Right hindlimb (tissue), 1 donor: ENCODE results near the gene ATG9A.

Experiments used
- DNase-seq: peaks from one replicate; pipeline ENCODE4 v3.0.0-alpha.2; 2018

The ATG9A gene

GRCh38 chr2:219221957-219222518 lies 7.4 kb downstream of the ATG9A start:
- DNase-seq = no peak

DNA sequence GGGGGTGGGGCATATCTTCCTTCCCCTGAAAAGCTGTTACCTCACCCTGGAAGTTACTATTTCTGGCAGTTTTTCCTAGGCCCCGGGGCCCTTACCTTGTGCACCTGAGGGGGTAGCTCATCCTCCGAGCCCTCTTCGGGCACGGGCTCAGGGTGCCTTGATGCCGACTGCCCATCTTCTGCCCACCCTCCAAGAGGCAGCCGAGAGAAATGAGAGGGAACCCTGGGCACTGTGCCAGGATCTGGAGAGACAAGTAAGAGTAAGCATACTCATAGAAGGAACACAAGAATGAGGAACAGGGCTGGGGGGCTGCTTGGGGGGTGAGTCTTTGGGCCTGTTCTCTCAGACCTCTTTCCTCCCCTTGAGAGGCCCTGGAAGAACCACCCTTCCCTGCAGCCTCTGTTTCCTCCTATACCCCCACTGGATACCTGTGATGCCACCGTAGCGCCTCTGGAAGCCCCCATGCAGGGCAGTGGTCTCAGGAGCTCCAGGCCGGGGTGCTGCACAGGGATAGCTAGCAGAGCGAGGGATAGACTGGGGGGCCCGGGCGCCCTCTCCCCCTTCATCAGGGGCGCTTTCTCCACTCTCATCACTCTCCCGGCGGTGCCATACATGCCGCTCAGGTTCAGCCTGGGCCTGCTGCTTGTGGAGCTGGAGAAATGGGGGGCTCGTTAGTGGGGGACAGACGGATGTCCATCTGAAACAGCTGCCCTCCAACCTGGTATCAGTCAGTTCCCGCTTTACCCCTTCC lies 8.6 kb downstream of the ATG9A start:
- no peak for DNase-seq

- no peak for DNase-seq
Measured at GRCh38 chr2:219219784-219220532, 9.5 kb downstream of the ATG9A start.

DNA sequence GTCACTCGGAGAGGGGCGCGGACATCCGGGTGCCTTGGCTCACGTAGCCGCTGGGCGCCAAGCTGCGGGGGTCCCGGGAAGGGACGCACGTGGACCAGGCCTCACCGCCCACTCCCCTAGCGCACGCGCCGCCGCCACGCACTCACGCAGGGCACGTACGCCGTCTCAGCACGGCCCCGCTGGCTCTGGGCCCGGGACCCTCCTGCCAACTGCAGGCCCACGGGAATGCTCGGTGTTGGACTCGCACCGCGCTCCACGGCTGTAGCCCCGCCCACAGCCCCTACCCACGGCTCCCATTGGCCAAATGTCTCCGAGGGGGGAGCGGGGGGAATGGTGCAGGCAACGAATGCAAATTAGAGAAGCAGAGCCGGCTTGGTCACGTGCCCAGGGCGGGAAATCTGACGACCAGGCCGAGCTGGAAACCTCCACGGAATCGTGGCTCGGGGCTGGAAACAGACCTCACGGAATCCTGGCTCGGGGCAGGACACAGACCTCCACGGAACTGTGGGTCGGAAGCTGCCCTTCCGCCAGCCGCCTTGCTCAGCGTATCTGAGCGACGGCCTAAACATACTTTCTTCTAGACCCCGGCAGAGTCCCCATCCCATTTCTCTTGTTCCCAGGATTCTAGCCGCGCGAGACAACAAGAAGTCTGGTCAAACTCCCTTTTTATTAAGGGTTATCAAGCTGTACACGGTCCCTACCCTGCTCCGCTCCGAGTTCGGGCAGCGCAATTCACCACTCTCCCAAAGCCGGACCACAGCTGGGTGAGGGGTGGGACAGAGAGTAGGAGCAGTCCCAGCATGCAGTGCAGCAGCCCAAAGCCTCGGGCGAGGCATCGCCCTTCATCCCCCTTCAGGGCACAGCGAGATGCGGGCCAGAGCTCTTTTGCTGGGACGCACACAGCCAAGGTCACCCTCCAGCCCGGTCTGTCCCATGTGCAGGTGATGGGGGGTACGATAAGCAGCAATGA lies 10.4 kb downstream of the ATG9A start, which contains the start of gene ABCB6:
ABCB6 (minus strand) TSS at position 227 of the 970 bp plus-strand sequence. CDS start 285 bp downstream, outside the sequence.
- peak; percentile 99 for DNase-seq

- peak; percentile 85 for DNase-seq
Measured at GRCh38 chr2:219218217-219218731, 11.2 kb downstream of the ATG9A start.

- no peak for DNase-seq
Measured at GRCh38 chr2:219216535-219216915, 12.9 kb downstream of the ATG9A start.

DNA sequence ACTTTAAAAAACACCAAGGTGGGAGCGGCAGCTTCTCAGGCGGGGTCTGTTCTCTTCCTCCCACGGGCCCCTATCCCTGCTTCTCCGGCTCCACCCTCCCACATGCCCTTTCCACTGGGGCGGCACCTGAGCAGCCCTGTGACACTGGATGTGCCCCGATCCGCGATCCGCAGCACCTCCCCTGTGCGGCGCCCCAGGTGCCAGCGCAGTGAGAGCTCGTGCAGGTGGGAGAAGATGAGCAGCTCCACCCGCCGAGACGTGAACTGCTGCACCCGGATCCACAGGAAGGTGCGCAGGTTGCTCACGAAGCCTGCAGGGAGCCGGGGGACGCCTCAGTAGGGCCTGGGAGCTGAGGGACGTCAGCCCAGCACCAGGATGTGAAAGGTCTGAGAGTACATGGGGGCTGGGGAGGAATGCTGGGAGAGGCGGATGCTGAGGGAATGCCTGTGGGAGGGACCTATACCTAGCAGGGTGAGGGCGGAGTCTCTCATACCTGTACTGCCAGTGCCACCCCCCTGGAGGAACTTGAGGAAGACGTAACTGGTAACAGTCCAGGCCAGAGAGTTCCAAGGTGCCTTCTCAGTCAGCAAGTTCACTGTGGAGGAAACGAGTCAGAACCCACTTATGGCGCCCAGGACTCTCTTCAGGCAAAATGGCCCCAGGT lies 13.4 kb downstream of the ATG9A start:
- DNase-seq = no peak

- DNase-seq = no peak
Measured at GRCh38 chr2:219214786-219215185, 14.7 kb downstream of the ATG9A start.

- DNase-seq = no peak
Measured at GRCh38 chr2:219214141-219214540, 15.3 kb downstream of the ATG9A start.

- no peak for DNase-seq
Measured at GRCh38 chr2:219213486-219214071, 15.9 kb downstream of the ATG9A start.

GRCh38 chr2:219213026-219213415 lies 16.4 kb downstream of the ATG9A start:
- no peak for DNase-seq

DNA sequence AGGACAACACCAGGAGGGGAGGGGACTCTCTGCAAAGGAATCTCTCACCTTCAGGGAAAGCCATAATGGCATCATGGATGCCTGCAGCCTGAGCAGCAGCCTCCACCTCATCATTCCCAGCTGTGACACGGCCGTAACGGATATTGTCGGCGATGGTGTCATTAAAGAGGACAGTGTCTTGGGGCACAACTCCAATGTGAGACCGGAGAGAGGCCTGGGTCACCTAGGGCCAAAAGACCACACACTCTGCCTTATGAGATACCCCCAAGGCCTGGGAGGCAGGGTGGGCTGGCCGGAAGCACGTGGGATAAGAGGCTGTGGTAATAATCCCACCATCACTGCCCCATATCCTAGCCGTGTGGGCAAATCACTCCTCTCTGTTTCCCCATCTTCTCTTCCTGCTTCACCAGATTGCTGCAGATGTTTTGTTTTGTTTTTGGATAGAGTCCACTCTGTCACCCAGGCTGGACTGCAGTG lies 18.5 kb downstream of the ATG9A start:
- no peak for DNase-seq

DNA sequence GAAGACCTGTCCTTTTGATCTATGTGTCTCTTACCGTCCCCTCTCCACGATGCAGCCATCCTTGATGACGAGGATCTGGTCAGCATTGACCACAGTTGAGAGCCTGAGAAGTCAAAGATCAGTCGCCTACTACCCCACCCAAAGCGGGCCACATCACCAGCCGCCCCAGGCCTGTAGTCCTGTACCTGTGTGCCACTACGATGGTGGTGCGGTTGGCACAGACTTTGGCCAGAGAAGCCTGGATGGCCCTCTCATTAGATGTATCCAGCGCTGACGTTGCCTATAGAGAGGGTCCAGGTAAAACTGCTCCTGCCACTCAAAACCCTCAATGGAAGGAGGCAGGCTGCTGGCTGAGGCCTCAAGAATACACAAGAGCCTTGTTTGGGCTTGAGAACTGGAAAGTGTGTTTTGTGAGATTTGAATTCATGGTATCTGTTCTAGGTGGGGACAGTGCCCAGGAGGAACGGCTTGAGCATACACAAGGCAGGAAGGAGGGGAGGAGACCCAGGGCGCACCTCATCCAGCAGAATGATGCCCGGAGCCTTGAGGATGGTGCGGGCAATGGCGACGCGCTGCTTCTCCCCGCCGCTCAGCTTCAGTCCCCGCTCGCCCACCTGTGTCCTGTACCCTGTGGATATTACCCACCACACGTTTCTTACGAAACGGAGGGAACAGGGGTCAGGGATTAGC lies 19.1 kb downstream of the ATG9A start:
- no peak for DNase-seq

DNA sequence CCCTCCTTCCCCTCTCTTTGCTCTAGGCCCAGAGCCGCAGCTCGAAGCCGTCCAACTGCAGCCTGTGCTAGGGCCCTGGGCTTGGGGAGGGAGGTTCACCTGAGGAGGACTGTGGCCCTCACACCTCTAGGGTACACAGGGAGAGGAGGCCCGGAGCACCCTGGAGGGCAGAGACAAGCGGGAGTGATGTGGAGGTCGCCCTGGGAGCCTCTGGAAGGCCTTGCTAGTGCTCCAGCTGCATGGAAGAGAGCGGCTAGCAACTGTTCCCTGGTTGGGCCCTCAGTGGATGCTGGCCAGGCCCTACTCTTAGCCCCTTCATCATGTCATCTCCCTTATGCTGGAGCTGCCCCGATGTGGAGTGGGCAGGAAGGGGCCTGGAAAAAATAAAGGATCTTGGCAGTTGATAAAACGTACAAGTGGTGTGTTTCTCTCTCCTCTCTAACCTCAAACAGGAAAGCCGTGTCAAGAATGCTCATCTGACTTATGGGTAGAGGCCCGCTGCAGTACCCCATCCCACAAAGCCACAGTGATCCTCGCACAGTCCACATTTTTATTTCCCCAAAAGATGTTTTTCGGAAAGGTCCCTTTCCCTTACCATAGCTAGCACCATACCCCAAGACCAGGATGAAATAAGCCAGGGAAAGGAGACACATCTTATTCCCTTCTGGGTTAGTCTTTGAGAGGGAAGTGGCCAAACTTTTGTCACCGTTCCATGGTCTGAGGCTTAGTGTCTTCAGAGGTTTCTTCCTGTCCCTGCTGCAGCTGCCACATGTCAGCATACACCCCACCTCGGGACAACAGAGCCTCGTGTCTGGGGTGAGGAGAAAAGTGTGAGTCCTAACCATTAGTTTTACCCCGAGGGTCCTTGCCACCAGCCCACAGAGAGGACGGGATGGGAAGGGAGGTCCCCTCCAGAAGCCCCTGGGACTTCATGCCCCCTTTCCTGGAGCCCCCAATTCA lies 19.9 kb downstream of the ATG9A start:
- no peak for DNase-seq

DNA sequence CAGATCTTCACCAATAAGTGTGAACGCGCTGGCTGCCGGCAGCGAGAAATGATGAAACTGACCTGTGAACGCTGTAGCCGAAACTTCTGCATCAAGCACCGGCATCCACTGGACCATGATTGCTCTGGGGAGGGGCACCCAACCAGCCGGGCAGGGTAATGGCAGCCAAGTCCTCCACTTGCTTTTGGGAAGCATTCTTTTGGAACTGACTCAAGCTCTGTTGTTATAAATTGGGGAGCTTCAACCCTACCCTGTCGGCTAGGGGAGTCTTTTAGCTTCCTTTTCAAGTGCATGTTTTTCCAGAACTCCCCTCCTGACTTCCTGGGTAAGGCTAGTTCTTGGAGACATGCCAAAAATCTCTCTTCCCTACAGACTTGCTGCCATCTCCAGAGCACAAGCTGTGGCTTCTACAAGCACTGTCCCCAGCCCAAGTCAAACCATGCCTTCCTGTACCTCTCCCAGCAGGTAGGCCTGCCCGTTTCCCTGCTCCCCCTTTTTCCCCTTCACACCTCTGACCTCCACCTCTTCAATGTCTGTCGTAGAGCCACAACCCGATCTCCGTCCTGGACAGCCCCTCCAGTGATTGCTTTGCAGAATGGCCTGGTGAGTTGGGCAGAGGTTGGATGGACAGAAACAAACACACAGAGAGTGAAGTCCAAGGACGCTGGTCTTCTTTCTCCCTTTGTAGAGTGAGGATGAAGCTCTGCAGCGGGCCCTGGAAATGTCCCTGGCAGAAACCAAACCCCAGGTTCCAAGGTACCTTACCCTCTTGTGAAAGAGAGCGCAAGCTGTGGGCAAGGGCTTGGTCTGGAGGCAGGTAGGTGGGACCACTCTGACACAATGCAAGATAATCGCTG lies 21.3 kb downstream of the ATG9A start:
- DNase-seq = no peak

GRCh38 chr2:219207134-219207883 lies 22.1 kb downstream of the ATG9A start:
- DNase-seq = no peak

DNA sequence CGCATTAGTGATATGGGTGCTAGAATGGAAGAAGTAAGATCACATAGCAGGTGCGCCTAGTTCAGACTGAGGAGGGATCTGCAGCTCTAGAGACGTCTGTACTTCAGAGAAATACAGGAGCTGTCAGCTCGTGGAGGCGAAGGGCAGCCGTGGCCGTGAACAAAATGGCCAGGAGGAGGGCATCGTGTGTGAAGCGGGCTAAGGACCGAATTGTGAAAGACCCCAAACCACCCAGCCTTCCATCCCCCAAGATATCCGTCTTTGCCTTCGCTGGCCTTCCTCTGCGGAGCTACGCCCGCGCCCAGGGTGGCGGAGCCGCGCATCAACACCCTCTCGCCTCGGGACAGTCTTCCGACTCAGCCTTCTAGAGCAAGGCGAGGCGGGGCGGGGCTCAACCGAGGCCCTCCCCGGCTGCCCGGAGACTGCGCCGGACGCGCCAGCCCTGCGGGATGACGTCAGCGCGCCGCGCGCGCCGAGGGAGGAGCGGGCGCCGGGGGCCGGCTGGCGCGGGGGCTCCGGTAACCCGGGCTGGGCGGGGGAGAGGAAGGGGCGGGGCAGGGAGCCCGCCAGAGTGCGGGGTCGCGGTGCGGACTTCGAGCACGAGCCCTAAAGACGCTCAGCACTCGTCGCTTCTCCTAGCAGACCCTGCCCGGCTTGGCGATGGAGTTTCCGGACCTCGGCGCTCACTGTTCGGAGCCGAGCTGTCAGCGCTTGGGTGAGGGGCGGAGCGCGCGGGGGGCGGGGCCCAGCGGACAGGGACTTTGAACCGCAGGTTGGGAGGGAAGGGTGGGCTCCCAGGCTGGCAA lies 22.9 kb downstream of the ATG9A start, which contains the start of gene ZFAND2B:
ZFAND2B (plus strand) TSS at position 455 of the 806 bp plus-strand sequence; CDS start at position 661, 206 bp downstream.
- DNase-seq = peak; percentile 97
